KMS-11 (cell line): ENCODE data around the gene MORN1.

Source experiments
- H2AFZ ChIP-seq: fragments of 200-600 bp; sonication (generic); 2 replicates; pipeline ENCODE4 v1.6.1; 2016; ENCODE audit warnings: antibody characterized with exemption, mixed run types, low read depth
- H3K27ac ChIP-seq: fragments of 200-600 bp; sonication (generic); 2 replicates; pipeline ENCODE4 v1.6.1; 2016; ENCODE audit warnings: mild to moderate bottlenecking, mixed run types
- H3K27me3 ChIP-seq: fragments of 200-600 bp; sonication (generic); 2 replicates; pipeline ENCODE4 v1.6.1; 2017; ENCODE audit warnings: mild to moderate bottlenecking, low read depth, mixed run types, moderate library complexity; ENCODE audit not compliant: insufficient read depth
- H3K36me3 ChIP-seq: fragments of 200-600 bp; sonication (generic); 2 replicates; pipeline ENCODE4 v1.6.1; 2017; ENCODE audit warnings: mild to moderate bottlenecking, mixed run types; ENCODE audit not compliant: insufficient read depth
- H3K4me1 ChIP-seq: fragments of 200-600 bp; sonication (generic); 2 replicates; pipeline ENCODE4 v1.6.1; 2016; ENCODE audit warnings: mild to moderate bottlenecking, low read depth, mixed run types; ENCODE audit not compliant: poor library complexity, severe bottlenecking
- H3K4me2 ChIP-seq: fragments of 200-600 bp; sonication (generic); 2 replicates; pipeline ENCODE4 v1.7.0; 2016; ENCODE audit warnings: mild to moderate bottlenecking, mixed run types
- H3K4me3 ChIP-seq: fragments of 200-600 bp; sonication (generic); IDR thresholded peaks from 2 replicates; pipeline ENCODE4 v1.6.1; 2017; ENCODE audit warnings: low read depth, low read length, mixed read lengths; ENCODE audit not compliant: insufficient read depth
- H3K79me2 ChIP-seq: fragments of 200-600 bp; sonication (generic); 2 replicates; pipeline ENCODE4 v1.6.1; 2016; ENCODE audit warnings: low read depth, mixed run types; ENCODE audit not compliant: insufficient read depth
- H3K9ac ChIP-seq: fragments of 200-600 bp; sonication (generic); 2 replicates; pipeline ENCODE4 v1.6.1; 2016; ENCODE audit warnings: mild to moderate bottlenecking, mixed run types
- H4K20me1 ChIP-seq: fragments of 200-600 bp; sonication (generic); 2 replicates; pipeline ENCODE4 v1.6.1; 2016; ENCODE audit warnings: mild to moderate bottlenecking, mixed run types; ENCODE audit not compliant: insufficient read depth
- TF ChIP-seq, protein P1 (sequence below): fragments of 200-600 bp; sonication (generic); conservative IDR thresholded peaks from 2 replicates; pipeline ENCODE4 v1.6.1; 2017; ENCODE audit warnings: low read depth, mild to moderate bottlenecking, antibody characterized with exemption, low read length, moderate library complexity, mixed read lengths

The MORN1 gene

DNA sequence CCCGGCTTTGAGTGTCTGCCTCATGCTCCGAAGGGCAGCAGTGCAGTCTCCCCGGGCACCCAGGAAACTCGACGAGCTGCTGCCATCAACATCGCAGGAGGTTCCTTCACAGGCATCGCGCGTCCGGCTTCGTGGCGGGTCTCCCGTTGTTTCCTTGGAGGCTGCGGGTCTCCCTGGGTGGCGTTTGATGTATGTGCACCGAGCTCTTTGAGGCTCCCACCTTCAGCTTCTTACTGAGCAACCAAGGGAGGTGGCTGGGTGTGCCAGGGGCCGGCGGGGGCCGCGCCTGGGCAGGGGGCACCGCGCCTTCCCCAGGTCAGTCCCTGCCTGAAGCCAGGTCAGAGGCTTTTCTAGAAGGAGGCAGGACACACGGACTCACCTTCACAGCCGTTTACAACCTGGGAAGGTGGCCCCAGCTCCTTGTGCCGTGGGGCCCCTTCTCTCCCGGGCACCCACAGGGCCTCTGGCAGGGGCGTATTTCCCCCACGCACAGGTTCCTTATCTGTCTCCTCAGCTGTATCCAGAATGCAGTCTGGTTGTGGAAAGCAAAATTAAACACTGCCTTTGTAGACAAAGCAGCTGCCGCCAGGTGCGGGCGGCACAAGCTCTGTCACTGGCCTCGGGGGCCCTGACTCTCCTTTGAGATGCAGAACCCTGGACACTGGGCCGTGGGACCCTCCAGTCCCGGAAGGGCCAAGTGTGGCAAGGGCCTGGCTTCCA is 42.7 kb upstream of the MORN1 start:
- peaks cover 6% of the 10 kb centered on the region for H3K4me1 ChIP-seq
- H3K79me2 ChIP-seq, result no peaks in the 10 kb centered on the region
- H3K4me2 ChIP-seq, result no peak overlapping the region
- H3K9ac ChIP-seq, result no peak overlapping the region
- no peaks in the 10 kb centered on the region for H4K20me1 ChIP-seq
- no peak overlapping the region for H3K27ac ChIP-seq
- no peaks in the 10 kb centered on the region for H3K36me3 ChIP-seq
- TF ChIP-seq, protein P1, sequence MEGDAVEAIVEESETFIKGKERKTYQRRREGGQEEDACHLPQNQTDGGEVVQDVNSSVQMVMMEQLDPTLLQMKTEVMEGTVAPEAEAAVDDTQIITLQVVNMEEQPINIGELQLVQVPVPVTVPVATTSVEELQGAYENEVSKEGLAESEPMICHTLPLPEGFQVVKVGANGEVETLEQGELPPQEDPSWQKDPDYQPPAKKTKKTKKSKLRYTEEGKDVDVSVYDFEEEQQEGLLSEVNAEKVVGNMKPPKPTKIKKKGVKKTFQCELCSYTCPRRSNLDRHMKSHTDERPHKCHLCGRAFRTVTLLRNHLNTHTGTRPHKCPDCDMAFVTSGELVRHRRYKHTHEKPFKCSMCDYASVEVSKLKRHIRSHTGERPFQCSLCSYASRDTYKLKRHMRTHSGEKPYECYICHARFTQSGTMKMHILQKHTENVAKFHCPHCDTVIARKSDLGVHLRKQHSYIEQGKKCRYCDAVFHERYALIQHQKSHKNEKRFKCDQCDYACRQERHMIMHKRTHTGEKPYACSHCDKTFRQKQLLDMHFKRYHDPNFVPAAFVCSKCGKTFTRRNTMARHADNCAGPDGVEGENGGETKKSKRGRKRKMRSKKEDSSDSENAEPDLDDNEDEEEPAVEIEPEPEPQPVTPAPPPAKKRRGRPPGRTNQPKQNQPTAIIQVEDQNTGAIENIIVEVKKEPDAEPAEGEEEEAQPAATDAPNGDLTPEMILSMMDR, result no peak
- H2AFZ ChIP-seq, result no peak overlapping the region
- no peak overlapping the region for H3K4me3 ChIP-seq
- H3K27me3 ChIP-seq, result peaks cover 78% of the 10 kb centered on the region

- Histone ChIP-seq H4K20me1 (no peaks in the 10 kb centered on the region), H3K4me1 (no peaks in the 10 kb centered on the region), H3K27ac (no peak overlapping the region), H3K79me2 (no peaks in the 10 kb centered on the region), H3K27me3 (peaks cover 81% of the 10 kb centered on the region), H3K36me3 (no peaks in the 10 kb centered on the region), H2AFZ (no peak overlapping the region), H3K4me3 (no peak overlapping the region), H3K4me2 (no peak overlapping the region), H3K9ac (no peak overlapping the region)
- TF ChIP-seq, protein P1, result no peak
Observed at GRCh38 chr1:2433196-2433595, 41.8 kb upstream of the MORN1 start.

DNA sequence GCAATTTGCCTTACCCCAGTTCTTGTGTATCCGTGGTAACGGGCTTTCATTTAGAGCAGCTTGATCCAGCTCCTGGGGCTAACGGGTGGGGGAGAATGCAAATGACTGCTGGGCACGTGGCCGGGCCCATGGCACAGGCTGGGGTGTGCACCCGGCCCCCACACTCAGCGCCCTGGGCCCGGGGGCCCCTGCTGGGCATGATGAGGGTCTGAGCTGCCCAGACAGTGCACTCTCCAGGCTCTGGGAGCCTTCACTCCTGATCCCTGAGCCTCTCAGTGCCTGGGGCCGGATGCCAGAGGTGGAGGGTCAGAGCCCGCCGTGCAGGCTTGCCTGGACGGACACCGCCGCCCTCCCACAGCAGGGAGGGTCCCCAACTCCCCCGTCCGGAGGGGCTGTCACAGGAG is 41.1 kb upstream of the MORN1 start:
- peaks cover 83% of the 10 kb centered on the region for H3K27me3 ChIP-seq

DNA sequence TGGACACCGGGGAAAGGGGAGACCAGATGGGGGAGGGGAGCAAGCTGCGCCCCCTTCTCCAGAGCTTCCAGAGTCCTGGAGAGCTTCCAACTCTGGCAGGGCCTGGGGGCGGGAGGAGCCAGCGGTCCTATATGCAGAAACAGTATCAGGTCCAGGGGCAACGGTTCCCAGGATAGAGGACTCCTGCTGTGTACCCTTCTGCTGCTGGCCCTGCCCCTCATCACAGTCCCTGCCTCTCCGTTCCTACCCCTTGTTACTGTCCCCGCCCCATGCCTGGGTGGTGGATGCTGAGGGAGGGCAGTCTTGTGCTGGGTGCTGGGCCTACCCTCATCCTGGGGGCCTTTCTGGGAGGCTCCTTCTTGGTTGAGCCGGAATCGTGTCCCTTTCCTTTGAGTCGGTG is 40.2 kb upstream of the MORN1 start:
- Histone ChIP-seq H3K79me2 (no peaks in the 10 kb centered on the region), H3K27me3 (peaks cover 88% of the 10 kb centered on the region), H2AFZ (no peak overlapping the region), H3K4me3 (no peak overlapping the region), H4K20me1 (no peaks in the 10 kb centered on the region), H3K4me2 (no peak overlapping the region), H3K9ac (no peak overlapping the region), H3K4me1 (no peaks in the 10 kb centered on the region), H3K27ac (no peak overlapping the region), H3K36me3 (no peaks in the 10 kb centered on the region)
- TF ChIP-seq, protein P1, result no peak

More for the DNA sequence above, 41.1 kb upstream of the MORN1 start:
- Histone ChIP-seq H3K27ac (no peak overlapping the region), H4K20me1 (no peaks in the 10 kb centered on the region), H3K4me2 (no peak overlapping the region), H2AFZ (no peak overlapping the region), H3K36me3 (no peaks in the 10 kb centered on the region), H3K4me3 (no peak overlapping the region), H3K79me2 (no peaks in the 10 kb centered on the region), H3K4me1 (no peaks in the 10 kb centered on the region), H3K9ac (no peak overlapping the region)
- TF ChIP-seq, protein P1, result no peak
